ENCODE data around the gene HINFP.
"Not testable (repeated sequence)": the region's sequence is repeated elsewhere in the genome, so short reads cannot be mapped to it uniquely, and the experiment has no call there.

HINFP gene

GRCh38 chr11:119118227-119118626 is 3.2 kb upstream of the HINFP start:
- no peak for DNase-seq

GRCh38 chr11:119118946-119119345 is 2.4 kb upstream of the HINFP start:
- DNase-seq = no peak

GRCh38 chr11:119120639-119121007 is 757 bp upstream of the HINFP start:
- no peak for DNase-seq

GRCh38 chr11:119121811-119122124 is 388 bp downstream of the HINFP start:
- DNase-seq = no peak

- DNase-seq = no peak
These were observed 4.4 kb downstream of the HINFP start for GRCh38 chr11:119125821-119126220.

GRCh38 chr11:119126675-119127268 is 5.4 kb downstream of the HINFP start:
- DNase-seq = no peak

GRCh38 chr11:119130662-119131061 is 9.3 kb downstream of the HINFP start:
- no peak for DNase-seq

GRCh38 chr11:119134389-119134978 is 13.1 kb downstream of the HINFP start:
- no peak for DNase-seq

GRCh38 chr11:119139276-119139675 is 17.9 kb downstream of the HINFP start:
- DNase-seq = not testable (repeated sequence)

- DNase-seq = no peak
These were observed 23.6 kb downstream of the HINFP start for GRCh38 chr11:119144825-119145486.

- DNase-seq = no peak
These were observed 24.2 kb downstream of the HINFP start for GRCh38 chr11:119145551-119145950.

- DNase-seq = no peak
These were observed 26.4 kb downstream of the HINFP start for GRCh38 chr11:119147604-119148333.

GRCh38 chr11:119148720-119149017 is 27.3 kb downstream of the HINFP start:
- no peak for DNase-seq

- DNase-seq = no peak
These were observed 27.8 kb downstream of the HINFP start, which contains the start of gene ABCG4 for GRCh38 chr11:119149018-119149785. ABCG4 (plus strand) TSS chr11:119149052; CDS start chr11:119149966, 914 bp downstream.

GRCh38 chr11:119149786-119150275 is 28.5 kb downstream of the HINFP start:
- DNase-seq = no peak

- DNase-seq = no peak
These were observed 30.7 kb downstream of the HINFP start for GRCh38 chr11:119152043-119152442.

GRCh38 chr11:119152604-119153003 is 31.2 kb downstream of the HINFP start:
- no peak for DNase-seq

- no peak for DNase-seq
These were observed 31.9 kb downstream of the HINFP start for GRCh38 chr11:119153049-119153818.

- no peak for DNase-seq
These were observed 32.8 kb downstream of the HINFP start for GRCh38 chr11:119154178-119154577.

GRCh38 chr11:119155733-119156492 is 34.5 kb downstream of the HINFP start:
- DNase-seq = no peak

GRCh38 chr11:119156496-119156895 is 35.1 kb downstream of the HINFP start:
- DNase-seq = no peak

GRCh38 chr11:119157063-119157462 is 35.7 kb downstream of the HINFP start:
- DNase-seq = no peak

Measured in SIG-M5 (cell line).